GM10266 (cell line): ENCODE data around the gene KRTAP2-3.
"Not testable (repeated sequence)": the region's sequence is repeated elsewhere in the genome, so short reads cannot be mapped to it uniquely, and the experiment has no call there.

Experiments
- DNase-seq: peaks from one replicate; pipeline ENCODE4 v3.0.0; 2012; ENCODE audit errors: extremely low spot score
- CTCF ChIP-seq: IDR thresholded peaks from 2 replicates; pipeline ENCODE4 v1.5.1; 2012; ENCODE audit warnings: mild to moderate bottlenecking, low read depth; ENCODE audit not compliant: control insufficient read depth, insufficient read depth; ENCODE audit errors: missing control alignments

The KRTAP2-3 gene

DNA sequence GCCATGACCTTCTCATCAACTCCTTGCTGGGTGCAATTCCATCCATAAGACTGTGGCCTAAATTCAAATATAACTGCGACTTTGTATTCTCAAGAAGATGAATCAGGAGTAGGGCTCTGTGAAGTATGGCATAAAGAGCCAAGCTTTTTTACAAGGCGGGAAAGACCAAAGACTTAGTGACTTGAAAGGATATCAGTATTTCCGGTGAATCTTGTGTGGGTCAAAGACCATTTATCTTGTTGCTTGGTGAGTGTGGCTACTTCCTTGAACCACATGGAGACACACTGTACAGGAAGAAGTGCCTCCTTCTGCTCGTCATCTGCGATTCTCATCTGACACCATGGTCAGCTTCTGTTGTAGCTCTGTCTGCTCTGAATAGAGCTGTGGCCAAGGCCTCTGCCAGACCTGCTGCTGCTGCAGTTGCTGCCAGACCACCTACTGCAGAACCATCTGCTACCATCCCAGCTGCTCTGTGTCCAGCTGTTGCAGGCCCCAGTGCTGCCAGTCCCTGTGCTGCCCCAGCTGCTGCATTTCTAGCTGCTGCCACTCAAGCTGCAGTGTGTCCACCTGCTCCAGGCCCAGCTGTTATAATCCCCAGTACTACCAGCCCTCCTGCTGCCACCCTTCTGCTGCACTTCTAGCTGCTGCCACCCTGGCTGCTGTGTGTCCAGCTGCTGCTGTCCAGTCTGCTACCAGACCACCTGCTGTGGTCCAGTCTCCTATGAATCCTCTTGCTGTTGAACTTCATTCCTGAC is 11.9 kb upstream of the KRTAP2-3 start:
- DNase-seq = no peak
- no peak for TF ChIP-seq CTCF

GRCh38 chr17:41069031-41069430 is 9.1 kb upstream of the KRTAP2-3 start:
- DNase-seq = no peak
- TF ChIP-seq CTCF = no peak

DNA sequence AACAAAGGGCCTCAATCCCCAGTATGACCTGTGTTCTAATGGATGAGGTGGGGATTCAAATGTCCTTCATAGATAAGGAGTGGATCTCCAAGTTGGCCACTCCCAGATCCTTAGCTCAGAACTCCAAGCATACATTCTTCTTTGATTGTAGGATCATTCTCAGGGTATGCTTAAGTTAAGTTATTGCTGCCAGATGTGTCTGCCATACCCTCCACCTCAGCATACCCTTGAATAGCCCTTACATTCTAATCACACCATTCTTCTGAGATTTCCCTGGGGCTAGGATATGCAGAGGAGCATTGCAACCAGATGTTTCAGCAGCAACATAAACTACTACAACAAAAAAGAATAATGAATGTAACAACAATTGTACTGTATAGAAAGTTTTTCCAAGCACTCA is 7.4 kb upstream of the KRTAP2-3 start:
- DNase-seq = no peak

GRCh38 chr17:41065829-41066624 is 6.1 kb upstream of the KRTAP2-3 start, which contains the start of gene KRTAP2-4:
KRTAP2-4 (minus strand) TSS chr17:41065879; CDS start chr17:41065845, 34 bp downstream.
- TF ChIP-seq CTCF = no peak
- DNase-seq = no peak

More for the DNA sequence above, 7.4 kb upstream of the KRTAP2-3 start:
- no peak for TF ChIP-seq CTCF

DNA sequence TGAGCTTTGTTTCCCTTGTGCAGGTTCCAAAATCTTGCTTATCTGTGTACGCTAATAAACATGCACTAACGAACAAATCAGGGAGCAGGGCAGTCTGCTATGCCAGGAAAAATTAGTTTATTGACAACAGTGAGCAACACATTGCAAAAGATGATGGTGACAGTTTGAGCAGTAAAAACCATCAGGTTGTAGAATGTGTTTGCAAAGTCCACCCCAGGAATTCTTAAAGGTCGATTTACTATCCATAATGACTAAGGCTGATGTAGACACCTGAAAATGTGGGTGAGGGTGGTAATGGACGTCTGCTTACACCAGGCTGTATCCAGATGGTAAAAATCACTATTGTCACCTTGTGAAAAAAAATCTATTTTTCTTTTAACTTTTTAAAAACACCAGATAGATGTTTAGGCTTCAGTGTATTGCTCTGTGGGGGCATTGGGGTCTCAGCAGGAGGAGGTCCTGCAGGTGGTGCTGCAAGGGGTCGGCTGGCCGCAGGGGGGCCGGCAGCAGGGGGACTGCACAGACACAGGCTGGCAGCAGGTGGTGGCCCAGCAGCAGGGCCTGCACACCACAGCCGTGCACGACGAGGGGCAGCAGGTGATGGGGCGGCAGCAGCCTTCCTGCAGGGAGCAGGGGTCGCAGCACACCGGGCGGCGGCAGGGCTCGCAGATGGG is 5.2 kb upstream of the KRTAP2-3 start:
- not testable (repeated sequence) for DNase-seq

DNA sequence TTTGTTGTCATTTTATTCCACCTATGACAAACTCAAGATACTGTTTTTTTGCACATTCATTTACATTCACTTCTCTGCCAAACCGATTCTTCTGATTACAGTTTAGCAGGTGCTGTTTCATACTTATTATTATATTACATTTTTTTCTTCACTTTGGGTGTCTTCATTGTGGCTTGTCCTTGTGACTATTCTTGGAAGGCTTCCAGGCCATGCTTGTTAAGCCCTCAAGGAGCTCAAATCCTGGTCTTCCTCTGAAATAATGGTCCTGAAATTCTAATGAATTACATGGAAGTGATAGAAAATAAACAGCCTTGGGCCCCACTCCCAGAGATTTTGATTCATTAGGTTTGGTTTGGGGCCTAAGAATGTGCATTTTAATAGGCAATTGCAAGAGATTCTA is 4.4 kb upstream of the KRTAP2-3 start:
- TF ChIP-seq CTCF = no peak
- DNase-seq = no peak

DNA sequence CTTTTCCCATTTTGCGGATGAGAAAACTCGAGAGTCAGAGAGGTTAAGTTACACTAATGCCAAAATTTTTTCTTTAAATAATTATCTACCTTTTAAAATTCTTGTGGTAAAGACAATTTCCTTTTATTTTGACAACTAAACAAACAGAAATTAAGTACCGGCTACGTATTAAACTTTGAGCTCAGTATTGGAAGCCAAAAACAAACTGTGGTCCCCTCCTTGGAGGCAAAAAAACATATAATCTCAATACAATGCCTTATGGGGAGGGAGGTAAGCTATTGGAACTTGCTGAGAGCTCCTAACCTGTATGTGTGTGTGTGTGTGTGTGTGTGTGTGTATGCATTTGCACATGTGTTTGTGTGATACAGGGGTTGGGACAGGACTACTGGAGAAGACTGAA is 3.5 kb upstream of the KRTAP2-3 start:
- no peak for TF ChIP-seq CTCF
- DNase-seq = no peak
